H9 (cell line): ENCODE measurements around the gene GDF15. TPM values are rescaled to one million over a fixed set of nuclear protein-coding genes. Genes with fewer than 3 reads are reported as not detected.
A peak's percentile ranks its signal among the peaks of the same experiment; 100 is the strongest.

Experiments used
- DNase-seq: peaks from one replicate; pipeline ENCODE4 v3.0.0-alpha.2; 2017
- H2AFZ ChIP-seq: one replicate; pipeline ENCODE4 v1.6.1; 2013; ENCODE audit warnings: mild to moderate bottlenecking, low read length, control low read depth, moderate library complexity
- H2AK5ac ChIP-seq: 2 replicates; pipeline ENCODE4 v1.6.1; 2013; ENCODE audit warnings: low read length, control low read depth, mixed read lengths; ENCODE audit not compliant: insufficient read length
- H2BK120ac ChIP-seq: one replicate; pipeline ENCODE4 v1.6.1; 2013; ENCODE audit warnings: low read depth, mild to moderate bottlenecking, low read length, control low read depth, inconsistent platforms; ENCODE audit not compliant: poor library complexity, severe bottlenecking
- H2BK12ac ChIP-seq: 2 replicates; pipeline ENCODE4 v1.6.1; 2013; ENCODE audit warnings: low read length, control low read depth, mixed read lengths, low read depth; ENCODE audit not compliant: insufficient read length
- H2BK15ac ChIP-seq: 2 replicates; pipeline ENCODE4 v1.6.1; 2013; ENCODE audit warnings: low read depth, low read length, control low read depth
- H2BK20ac ChIP-seq: one replicate; pipeline ENCODE4 v1.6.1; 2013; ENCODE audit warnings: low read depth, mild to moderate bottlenecking, low read length, control low read depth, inconsistent platforms; ENCODE audit not compliant: poor library complexity, severe bottlenecking
- H2BK5ac ChIP-seq: 2 replicates; pipeline ENCODE4 v1.6.1; 2013; ENCODE audit warnings: low read length, control low read depth, mixed read lengths; ENCODE audit not compliant: insufficient read length
- H3K14ac ChIP-seq: 2 replicates; pipeline ENCODE4 v1.6.1; 2013; ENCODE audit warnings: low read length, control low read depth; ENCODE audit not compliant: insufficient read depth
- H3K18ac ChIP-seq: 2 replicates; pipeline ENCODE4 v1.6.1; 2013; ENCODE audit warnings: low read depth, mild to moderate bottlenecking, mixed read lengths, low read length, control low read depth; ENCODE audit not compliant: insufficient read length
- H3K23ac ChIP-seq: 2 replicates; pipeline ENCODE4 v1.6.1; 2013; ENCODE audit warnings: low read length, control low read depth, mixed read lengths, low read depth; ENCODE audit not compliant: insufficient read length
- H3K23me2 ChIP-seq: 2 replicates; pipeline ENCODE4 v1.6.1; 2013; ENCODE audit warnings: low read depth, mild to moderate bottlenecking, mixed read lengths, low read length, control low read depth; ENCODE audit not compliant: insufficient read length, poor library complexity, severe bottlenecking
- H3K27ac ChIP-seq: 2 replicates; pipeline ENCODE4 v1.5.1; 2013; ENCODE audit warnings: low read length, control low read depth, mixed read lengths, low read depth; ENCODE audit not compliant: insufficient read length
- H3K27me3 ChIP-seq: 2 replicates; pipeline ENCODE4 v1.6.1; 2013; ENCODE audit warnings: low read length, control low read depth, inconsistent platforms; ENCODE audit not compliant: insufficient read depth
- H3K4ac ChIP-seq: 2 replicates; pipeline ENCODE4 v1.6.1; 2013; ENCODE audit warnings: low read depth, mild to moderate bottlenecking, control low read depth, inconsistent platforms, low read length, moderate library complexity
- H3K4me1 ChIP-seq: 2 replicates; pipeline ENCODE4 v1.6.1; 2013; ENCODE audit warnings: low read length, control low read depth, inconsistent platforms; ENCODE audit not compliant: insufficient read depth
- H3K4me2 ChIP-seq: 2 replicates; pipeline ENCODE4 v1.6.1; 2013; ENCODE audit warnings: low read length, control low read depth, mixed read lengths; ENCODE audit not compliant: insufficient read length, insufficient read depth
- H3K56ac ChIP-seq: 2 replicates; pipeline ENCODE4 v1.6.1; 2013; ENCODE audit warnings: low read depth, mild to moderate bottlenecking, mixed read lengths, low read length, control low read depth; ENCODE audit not compliant: insufficient read length
- H3K79me1 ChIP-seq: 2 replicates; pipeline ENCODE4 v1.6.1; 2013; ENCODE audit warnings: low read depth, mild to moderate bottlenecking, moderate library complexity, low read length, control low read depth, inconsistent platforms; ENCODE audit not compliant: insufficient read depth, poor library complexity, severe bottlenecking
- H3K79me2 ChIP-seq: 2 replicates; pipeline ENCODE4 v1.6.1; 2013; ENCODE audit warnings: low read length, control low read depth, inconsistent platforms; ENCODE audit not compliant: insufficient read depth
- H3K9ac ChIP-seq: 2 replicates; pipeline ENCODE4 v1.6.1; 2013; ENCODE audit warnings: low read length, control low read depth, mixed read lengths; ENCODE audit not compliant: insufficient read length; ENCODE audit errors: extremely low read depth
- H3K9me3 ChIP-seq: one replicate; pipeline ENCODE4 v1.6.1; 2013; ENCODE audit warnings: low read depth, low read length, inconsistent platforms; ENCODE audit not compliant: control insufficient read depth
- H3T11ph ChIP-seq: one replicate; pipeline ENCODE4 v1.6.1; 2013; ENCODE audit warnings: mild to moderate bottlenecking, low read length, control low read depth, inconsistent platforms
- H4K20me1 ChIP-seq: one replicate; pipeline ENCODE4 v1.6.1; 2013; ENCODE audit not compliant: control insufficient read depth, insufficient read length, insufficient read depth
- H4K5ac ChIP-seq: 2 replicates; pipeline ENCODE4 v1.6.1; 2013; ENCODE audit warnings: low read depth, mild to moderate bottlenecking, mixed read lengths, low read length, control low read depth; ENCODE audit not compliant: insufficient read length
- H4K8ac ChIP-seq: replicated peaks from 2 replicates; pipeline ENCODE4 v1.6.1; 2013; ENCODE audit warnings: low read length, control low read depth, mixed read lengths, low read depth; ENCODE audit not compliant: insufficient read length
- H4K91ac ChIP-seq: 2 replicates; pipeline ENCODE4 v1.6.1; 2013; ENCODE audit warnings: low read depth, mild to moderate bottlenecking, moderate library complexity, mixed read lengths, low read length, control low read depth; ENCODE audit not compliant: insufficient read length
- H3K27ac Mint-ChIP-seq, 3 experiments: 2 replicates in 2 of 3; 3 replicates in 1 of 3; pipeline ENCODE4 v1.8.0; 2020 to 2021; ENCODE audit warnings: mixed read lengths in 3 of 3, mild to moderate bottlenecking in 1 of 3, moderate library complexity in 1 of 3
- H3K27me3 Mint-ChIP-seq: 2 replicates; pipeline ENCODE4 v1.8.0; 2021; ENCODE audit warnings: low read depth, mild to moderate bottlenecking, moderate library complexity, mixed read lengths
- H3K36me3 Mint-ChIP-seq, 3 experiments: 2 replicates in 2 of 3; 3 replicates in 1 of 3; pipeline ENCODE4 v1.8.0; 2020 to 2021; ENCODE audit warnings: low read depth in 3 of 3, mixed read lengths in 3 of 3; ENCODE audit not compliant: insufficient read depth in 1 of 3
- H3K4me1 Mint-ChIP-seq, 2 experiments: 2 replicates each; pipeline ENCODE4 v1.8.0; 2020; ENCODE audit warnings: mixed read lengths in 2 of 2
- H3K4me3 Mint-ChIP-seq, 2 experiments: 2 replicates in 1 of 2; 3 replicates in 1 of 2; pipeline ENCODE4 v1.8.0; 2020 to 2021; ENCODE audit warnings: mild to moderate bottlenecking in 2 of 2, mixed read lengths in 2 of 2, moderate library complexity in 1 of 2
- H3K9me3 Mint-ChIP-seq, 2 experiments: 2 replicates in 1 of 2; 3 replicates in 1 of 2; pipeline ENCODE4 v1.8.0; 2020; ENCODE audit warnings: mild to moderate bottlenecking in 2 of 2, mixed read lengths in 2 of 2, moderate library complexity in 1 of 2
- CTCF ChIP-seq: fragments of 200-600 bp; sonication (generic); conservative IDR thresholded peaks from 3 replicates; pipeline ENCODE4 v1.8.0; 2021; ENCODE audit warnings: antibody characterized with exemption, mild to moderate bottlenecking
- WGBS: extraction: QIAGEN DNeasy Blood & Tissue Kit; methylation state at CpG from one replicate; pipeline ENCODE4 v1.1.7; 2013; ENCODE audit warnings: missing lambda C conversion rate, low lambda C conversion rate, mixed read lengths; ENCODE audit not compliant: insufficient read length; ENCODE audit errors: extremely low coverage; 5-methylcytosine and 5-hydroxymethylcytosine counted together
- total RNA-seq: library from RNA; stranded (reverse); gene quantifications from 2 replicates; pipeline ENCODE4 v1.2.1, GENCODE V29; 2021

The GDF15 gene
- total RNA-seq, 1 experiment from 2014 or later = 5.7 TPM

- H2BK15ac ChIP-seq = no peak overlapping the region
- Mint-ChIP-seq H3K4me1 (peaks cover 26% of the 10 kb centered on the region in 2 experiments), H3K27ac (peak overlapping the region in 1 of 3 experiments; percentile 34; a peak in 1 of 7 replicates), H3K36me3 (peaks cover 0 to 5% (median 5%) of the 10 kb centered on the region in 3 experiments; a peak in 1 of 7 replicates), H3K4me3 (no peak overlapping the region), H3K27me3 (peaks cover 28% of the 10 kb centered on the region), H3K9me3 (no peaks in the 10 kb centered on the region)
- H4K5ac ChIP-seq = no peak overlapping the region
- no peak overlapping the region for H2BK20ac ChIP-seq
- no peaks in the 10 kb centered on the region for H3K79me2 ChIP-seq
- no peak for TF ChIP-seq CTCF
- no peak overlapping the region for H2BK5ac ChIP-seq
- no peak overlapping the region for H4K8ac ChIP-seq
- no peaks in the 10 kb centered on the region for H4K20me1 ChIP-seq
- H2AFZ ChIP-seq = no peak overlapping the region
- no peaks in the 10 kb centered on the region for H3K27me3 ChIP-seq
- H3K4me2 ChIP-seq = no peak overlapping the region
- H2BK12ac ChIP-seq = no peak overlapping the region
- no peak overlapping the region for H3K56ac ChIP-seq
- no peak overlapping the region for H2AK5ac ChIP-seq
- no peak for DNase-seq
- H4K91ac ChIP-seq = no peak overlapping the region
- WGBS = no CpG with 5 or more reads among the region's 7 CpGs
- H3T11ph ChIP-seq = no peak overlapping the region
- H3K9me3 ChIP-seq = no peaks in the 10 kb centered on the region
- H3K18ac ChIP-seq = no peak overlapping the region
- H3K23ac ChIP-seq = no peak overlapping the region
- H3K4ac ChIP-seq = no peak overlapping the region
- H3K14ac ChIP-seq = no peak overlapping the region
- H2BK120ac ChIP-seq = no peak overlapping the region
- no peak overlapping the region for H3K27ac ChIP-seq
- no peaks in the 10 kb centered on the region for H3K23me2 ChIP-seq
- no peaks in the 10 kb centered on the region for H3K4me1 ChIP-seq
- H3K79me1 ChIP-seq = no peaks in the 10 kb centered on the region
- H3K9ac ChIP-seq = no peak overlapping the region
These were observed 1.2 kb upstream of the GDF15 start for GRCh38 chr19:18384775-18385174.
